Osteocyte (in vitro differentiated cells): ENCODE results near the gene KCTD5. TPM values are rescaled to one million over a fixed set of nuclear protein-coding genes. Genes with fewer than 3 reads are reported as not detected.

Experiments
- DNase-seq: peaks from one replicate; pipeline ENCODE4 v3.0.0; 2021; ENCODE audit warnings: mixed read lengths; ENCODE audit not compliant: unreplicated experiment; ENCODE audit errors: extremely low spot score
- H3K27ac Mint-ChIP-seq: one replicate; pipeline ENCODE4 v1.8.0; 2021; ENCODE audit warnings: mild to moderate bottlenecking, mixed read lengths; ENCODE audit not compliant: unreplicated experiment
- H3K27me3 Mint-ChIP-seq: one replicate; pipeline ENCODE4 v1.8.0; 2021; ENCODE audit warnings: mixed read lengths; ENCODE audit not compliant: unreplicated experiment
- H3K36me3 Mint-ChIP-seq: one replicate; pipeline ENCODE4 v1.8.0; 2021; ENCODE audit warnings: mixed read lengths; ENCODE audit not compliant: unreplicated experiment
- H3K4me1 Mint-ChIP-seq: one replicate; pipeline ENCODE4 v1.8.0; 2021; ENCODE audit warnings: mixed read lengths; ENCODE audit not compliant: unreplicated experiment
- H3K4me3 Mint-ChIP-seq: one replicate; pipeline ENCODE4 v1.8.0; 2021; ENCODE audit warnings: mild to moderate bottlenecking, moderate library complexity, mixed read lengths; ENCODE audit not compliant: unreplicated experiment
- H3K9me3 Mint-ChIP-seq: one replicate; pipeline ENCODE4 v1.8.0; 2021; ENCODE audit warnings: mixed read lengths; ENCODE audit not compliant: unreplicated experiment
- CTCF ChIP-seq: fragments of 200-600 bp; sonication (generic); IDR thresholded peaks from 2 replicates; pipeline ENCODE4 v1.5.0; 2021; ENCODE audit warnings: antibody characterized with exemption, mild to moderate bottlenecking, moderate library complexity
- total RNA-seq: library from RNA; stranded (reverse); gene quantifications from 2 replicates; pipeline ENCODE4 v1.2.1, GENCODE V29; 2021

KCTD5 gene
- total RNA-seq, 1 donor from 2014 or later = 28.0 TPM

GRCh38 chr16:2707368-2708289 lies 25.3 kb downstream of the KCTD5 start:
- Mint-ChIP-seq H3K27ac (no peak overlapping the region), H3K36me3 (peaks cover 4% of the 10 kb centered on the region)

GRCh38 chr16:2708290-2708639 lies 25.9 kb downstream of the KCTD5 start:
- H3K4me3 Mint-ChIP-seq = no peak overlapping the region
- DNase-seq = no peak
- H3K36me3 Mint-ChIP-seq = peaks cover 4% of the 10 kb centered on the region
- no peak overlapping the region for H3K27ac Mint-ChIP-seq
- TF ChIP-seq CTCF = no peak
- H3K4me1 Mint-ChIP-seq = no peaks in the 10 kb centered on the region
- no peaks in the 10 kb centered on the region for H3K27me3 Mint-ChIP-seq
- no peaks in the 10 kb centered on the region for H3K9me3 Mint-ChIP-seq

More at GRCh38 chr16:2707368-2708289, 25.3 kb downstream of the KCTD5 start:
- TF ChIP-seq CTCF = no peak
- Mint-ChIP-seq H3K4me1 (no peaks in the 10 kb centered on the region), H3K4me3 (no peak overlapping the region), H3K9me3 (no peaks in the 10 kb centered on the region), H3K27me3 (no peaks in the 10 kb centered on the region)
- DNase-seq = no peak

- no peaks in the 10 kb centered on the region for H3K9me3 Mint-ChIP-seq
- no peaks in the 10 kb centered on the region for H3K27me3 Mint-ChIP-seq
- no peak for TF ChIP-seq CTCF
- DNase-seq = no peak
- no peak overlapping the region for H3K27ac Mint-ChIP-seq
- no peaks in the 10 kb centered on the region for H3K4me1 Mint-ChIP-seq
- peaks cover 4% of the 10 kb centered on the region for H3K36me3 Mint-ChIP-seq
- no peak overlapping the region for H3K4me3 Mint-ChIP-seq
These were observed 26.7 kb downstream of the KCTD5 start for GRCh38 chr16:2708955-2709587.

GRCh38 chr16:2709588-2709984 lies 27.3 kb downstream of the KCTD5 start:
- no peak for DNase-seq
- H3K27me3 Mint-ChIP-seq = no peaks in the 10 kb centered on the region
- H3K4me3 Mint-ChIP-seq = no peak overlapping the region
- H3K36me3 Mint-ChIP-seq = peaks cover 4% of the 10 kb centered on the region
- H3K4me1 Mint-ChIP-seq = no peaks in the 10 kb centered on the region
- H3K9me3 Mint-ChIP-seq = no peaks in the 10 kb centered on the region
- TF ChIP-seq CTCF = no peak
- no peak overlapping the region for H3K27ac Mint-ChIP-seq

- Mint-ChIP-seq H3K27me3 (no peaks in the 10 kb centered on the region), H3K36me3 (peaks cover 4% of the 10 kb centered on the region), H3K27ac (no peak overlapping the region), H3K9me3 (no peaks in the 10 kb centered on the region), H3K4me1 (peaks cover 4% of the 10 kb centered on the region), H3K4me3 (no peak overlapping the region)
- no peak for TF ChIP-seq CTCF
- DNase-seq = no peak
These were observed 27.8 kb downstream of the KCTD5 start for GRCh38 chr16:2710021-2710710.
